Chondrocyte (in vitro differentiated cells): ENCODE data around the gene SLC25A47. TPM values are rescaled to one million over a fixed set of nuclear protein-coding genes. Genes with fewer than 3 reads are reported as not detected.

Source experiments
- DNase-seq: peaks from one replicate; pipeline ENCODE4 v3.0.0; 2021; ENCODE audit warnings: mixed read lengths, low spot score
- H3K27ac Mint-ChIP-seq: one replicate; pipeline ENCODE4 v1.8.0; 2021; ENCODE audit warnings: mild to moderate bottlenecking, moderate library complexity, mixed read lengths; ENCODE audit not compliant: unreplicated experiment
- H3K27me3 Mint-ChIP-seq: 2 replicates; pipeline ENCODE4 v1.8.0; 2021; ENCODE audit warnings: low read depth, mixed read lengths
- H3K36me3 Mint-ChIP-seq: 2 replicates; pipeline ENCODE4 v1.8.0; 2021; ENCODE audit warnings: low read depth, mixed read lengths
- H3K4me1 Mint-ChIP-seq: 2 replicates; pipeline ENCODE4 v1.8.0; 2021; ENCODE audit warnings: low read depth, mild to moderate bottlenecking, mixed read lengths
- H3K4me3 Mint-ChIP-seq: one replicate; pipeline ENCODE4 v1.8.0; 2021; ENCODE audit warnings: mild to moderate bottlenecking, moderate library complexity, mixed read lengths; ENCODE audit not compliant: unreplicated experiment
- H3K9me3 Mint-ChIP-seq: 2 replicates; pipeline ENCODE4 v1.8.0; 2021; ENCODE audit warnings: low read depth, mixed read lengths
- total RNA-seq: library from RNA; stranded (reverse); gene quantifications from 3 replicates; pipeline ENCODE4 v1.2.1, GENCODE V29; 2021
- TF ChIP-seq, protein P1 (sequence below): fragments of 200-600 bp; sonication (generic); IDR thresholded peaks from 2 replicates; pipeline ENCODE4 v1.5.0; 2021; ENCODE audit warnings: antibody characterized with exemption, mild to moderate bottlenecking, moderate library complexity

SLC25A47 gene
- total RNA-seq, 1 donor from 2014 or later: not detected

DNA sequence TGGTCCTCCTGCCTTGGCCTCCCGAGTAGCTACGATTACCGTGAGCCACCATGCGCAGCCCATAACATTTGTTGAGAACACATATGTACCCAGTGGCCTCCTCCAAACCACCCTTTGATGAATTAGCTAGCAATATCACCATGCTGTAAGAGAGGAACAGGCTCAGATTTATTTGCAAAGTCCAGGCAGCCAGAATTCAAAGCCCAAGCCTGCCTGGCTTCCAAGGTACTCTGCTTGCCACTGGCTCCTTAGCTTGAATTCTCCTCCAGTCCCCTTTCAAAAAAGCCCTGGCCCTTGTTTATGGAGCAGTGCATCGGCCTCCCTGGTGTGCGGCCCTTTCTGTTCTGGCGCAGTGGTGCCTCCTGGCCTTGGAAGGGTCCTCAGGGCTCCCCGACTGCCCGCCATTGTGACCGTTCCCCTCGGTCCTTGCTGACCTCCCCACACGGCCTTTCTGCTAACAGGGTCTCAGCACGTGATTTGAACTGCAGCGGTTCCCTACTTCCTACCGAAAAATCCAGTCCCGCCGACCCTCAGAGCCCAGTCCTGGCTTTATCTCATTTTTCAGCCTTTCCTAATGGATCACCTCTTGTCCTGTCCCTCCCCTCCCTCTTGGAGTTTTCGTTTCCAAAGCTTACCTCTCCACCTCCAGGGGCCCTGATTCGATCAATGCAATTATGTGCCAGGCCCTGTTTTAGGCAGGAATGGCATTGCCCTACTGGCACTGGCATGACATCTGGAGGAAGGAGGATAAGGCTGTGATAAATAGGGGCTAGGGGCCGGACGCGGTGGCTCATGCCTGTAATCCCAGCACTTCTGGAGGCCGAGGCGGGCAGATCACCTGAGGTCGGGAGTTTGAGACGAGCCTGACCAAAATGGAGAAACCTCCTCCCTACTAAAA, 38.9 kb upstream of the SLC25A47 start:
- H3K4me3 Mint-ChIP-seq: peak overlapping the region; percentile 49
- TF ChIP-seq, protein P1, sequence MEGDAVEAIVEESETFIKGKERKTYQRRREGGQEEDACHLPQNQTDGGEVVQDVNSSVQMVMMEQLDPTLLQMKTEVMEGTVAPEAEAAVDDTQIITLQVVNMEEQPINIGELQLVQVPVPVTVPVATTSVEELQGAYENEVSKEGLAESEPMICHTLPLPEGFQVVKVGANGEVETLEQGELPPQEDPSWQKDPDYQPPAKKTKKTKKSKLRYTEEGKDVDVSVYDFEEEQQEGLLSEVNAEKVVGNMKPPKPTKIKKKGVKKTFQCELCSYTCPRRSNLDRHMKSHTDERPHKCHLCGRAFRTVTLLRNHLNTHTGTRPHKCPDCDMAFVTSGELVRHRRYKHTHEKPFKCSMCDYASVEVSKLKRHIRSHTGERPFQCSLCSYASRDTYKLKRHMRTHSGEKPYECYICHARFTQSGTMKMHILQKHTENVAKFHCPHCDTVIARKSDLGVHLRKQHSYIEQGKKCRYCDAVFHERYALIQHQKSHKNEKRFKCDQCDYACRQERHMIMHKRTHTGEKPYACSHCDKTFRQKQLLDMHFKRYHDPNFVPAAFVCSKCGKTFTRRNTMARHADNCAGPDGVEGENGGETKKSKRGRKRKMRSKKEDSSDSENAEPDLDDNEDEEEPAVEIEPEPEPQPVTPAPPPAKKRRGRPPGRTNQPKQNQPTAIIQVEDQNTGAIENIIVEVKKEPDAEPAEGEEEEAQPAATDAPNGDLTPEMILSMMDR: no peak
- H3K27ac Mint-ChIP-seq: no peak overlapping the region
- DNase-seq: no peak
- peaks cover 38% of the 10 kb centered on the region for H3K4me1 Mint-ChIP-seq
- no peaks in the 10 kb centered on the region for H3K9me3 Mint-ChIP-seq
- H3K27me3 Mint-ChIP-seq: no peaks in the 10 kb centered on the region
- H3K36me3 Mint-ChIP-seq: no peaks in the 10 kb centered on the region

DNA sequence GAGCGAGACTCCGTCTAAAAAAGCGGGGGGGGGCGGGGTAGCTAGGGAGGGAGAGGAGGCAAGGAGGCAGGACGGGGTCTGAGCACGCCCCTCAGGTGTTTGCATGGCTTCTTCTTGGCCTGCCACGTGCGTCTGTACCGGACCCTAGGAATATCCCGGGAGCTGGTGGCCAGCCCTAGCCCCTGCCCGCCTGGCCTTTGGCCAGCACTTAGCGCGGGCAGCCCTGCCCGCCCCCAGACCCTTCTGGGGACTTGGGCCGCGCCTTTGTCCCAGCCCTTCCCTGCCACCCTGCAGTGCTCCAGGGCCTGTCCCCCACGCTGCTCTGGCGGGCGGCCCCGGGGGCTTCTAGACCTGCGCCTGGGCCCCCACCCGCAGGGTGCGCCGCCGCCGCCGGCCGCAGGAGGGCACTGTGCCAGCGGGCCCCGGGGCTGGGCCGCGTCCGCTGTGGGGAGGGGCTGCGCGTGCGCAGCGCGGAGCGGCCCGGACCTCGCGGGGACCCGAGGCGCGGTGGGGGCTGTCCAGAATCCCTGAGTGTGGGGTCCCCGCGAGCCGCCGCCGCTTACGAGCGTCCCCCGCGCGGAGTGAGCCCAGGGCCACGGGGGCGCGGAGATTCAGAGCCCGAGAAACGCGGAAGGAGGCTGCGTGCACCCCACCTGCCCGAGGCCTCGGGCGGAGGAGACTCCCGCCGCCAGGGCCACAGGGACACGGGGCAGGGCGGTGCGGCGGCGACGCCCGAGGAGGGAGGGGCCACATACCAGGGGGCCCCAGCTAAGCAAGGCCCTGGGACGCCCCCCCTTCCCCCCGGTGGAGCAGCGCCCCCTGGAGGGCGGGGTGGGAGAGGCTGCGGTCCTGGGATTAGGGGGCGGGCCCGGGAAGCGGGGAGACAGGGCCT, 37.9 kb upstream of the SLC25A47 start:
- Mint-ChIP-seq H3K27me3 (no peaks in the 10 kb centered on the region), H3K9me3 (no peaks in the 10 kb centered on the region), H3K4me3 (peak overlapping the region; percentile 68), H3K27ac (peak overlapping the region; percentile 32), H3K4me1 (peaks cover 29% of the 10 kb centered on the region), H3K36me3 (no peaks in the 10 kb centered on the region)
- TF ChIP-seq, protein P1: peak; percentile 97
- peak; percentile 66 for DNase-seq

DNA sequence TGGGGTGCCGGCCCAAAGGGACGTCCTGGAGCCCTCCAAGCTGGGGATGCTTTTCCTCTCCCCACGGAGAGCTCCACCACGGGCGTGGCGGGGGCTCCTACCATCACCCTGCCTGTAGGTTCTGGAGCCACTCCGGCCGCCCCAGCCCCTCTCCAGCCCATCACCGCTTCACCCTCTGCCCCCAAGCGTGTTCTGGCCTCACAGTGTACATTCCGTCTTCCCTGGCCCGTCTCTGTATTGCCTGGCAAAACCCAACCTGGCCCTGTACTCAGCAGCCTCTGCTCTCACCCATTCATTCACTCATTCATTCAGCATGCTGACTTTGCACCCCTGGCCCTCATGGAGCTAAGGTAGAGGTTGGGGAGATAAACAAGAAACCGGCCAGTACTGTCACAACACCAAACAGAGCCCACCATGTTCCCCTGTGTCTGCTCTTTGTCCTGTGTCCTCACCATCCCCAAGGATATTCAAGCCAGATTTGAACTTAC, 37.2 kb upstream of the SLC25A47 start:
- DNase-seq: no peak
- no peaks in the 10 kb centered on the region for H3K9me3 Mint-ChIP-seq
- H3K27ac Mint-ChIP-seq: peak overlapping the region; percentile 62
- H3K36me3 Mint-ChIP-seq: no peaks in the 10 kb centered on the region
- TF ChIP-seq, protein P1: peak; percentile 51
- H3K4me1 Mint-ChIP-seq: peaks cover 28% of the 10 kb centered on the region
- peak overlapping the region; percentile 68 for H3K4me3 Mint-ChIP-seq
- no peaks in the 10 kb centered on the region for H3K27me3 Mint-ChIP-seq

DNA sequence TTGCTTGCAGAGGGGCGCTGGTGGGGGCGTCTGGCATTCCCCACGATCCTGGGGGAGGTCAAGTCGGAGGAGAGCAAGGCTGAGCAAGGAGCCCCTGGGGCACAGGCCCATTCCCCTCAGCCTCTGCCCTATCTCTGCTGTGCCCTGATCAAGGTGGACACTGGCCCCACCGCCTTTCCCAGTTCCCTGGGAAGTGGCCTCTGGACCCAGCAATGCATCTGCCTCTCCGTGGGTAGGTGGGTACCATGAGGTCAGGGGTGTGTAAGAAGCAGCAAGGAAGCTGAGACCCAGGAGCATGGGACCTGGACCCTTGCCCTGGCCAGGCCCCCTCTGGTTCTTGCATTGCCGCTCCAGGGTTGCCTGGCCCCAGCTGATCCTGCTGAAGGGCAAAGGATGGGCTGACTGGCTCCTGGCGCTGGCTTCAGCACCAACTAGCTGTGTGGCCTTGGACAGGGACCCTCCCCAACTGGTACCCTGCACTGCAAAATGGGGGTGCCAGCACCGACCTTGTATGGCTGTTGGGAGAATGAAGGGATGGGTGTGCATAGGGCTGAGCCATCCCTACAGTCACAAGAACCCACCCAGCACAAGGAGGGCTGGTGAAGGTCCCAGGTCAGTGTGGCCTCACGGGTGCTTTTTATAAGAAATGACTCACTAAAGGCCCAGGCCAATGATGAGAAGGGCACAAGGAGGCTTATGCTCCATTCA, 36.5 kb upstream of the SLC25A47 start:
- Mint-ChIP-seq H3K4me1 (peaks cover 28% of the 10 kb centered on the region), H3K27ac (no peak overlapping the region), H3K9me3 (no peaks in the 10 kb centered on the region), H3K27me3 (no peaks in the 10 kb centered on the region), H3K4me3 (peak overlapping the region; percentile 22), H3K36me3 (no peaks in the 10 kb centered on the region)
- TF ChIP-seq, protein P1: no peak
- DNase-seq: peak; percentile 83
